Limb (tissue), 2 donors: ENCODE data around the gene NTF3.
"Not testable (repeated sequence)": the region's sequence is repeated elsewhere in the genome, so short reads cannot be mapped to it uniquely, and the experiment has no call there.

Source experiments
- DNase-seq, 2 donors: peaks; one replicate each; pipeline ENCODE4 v3.0.0-alpha.2; 2016; ENCODE audit errors: extremely low spot score in 2 of 2

Gene NTF3

DNA sequence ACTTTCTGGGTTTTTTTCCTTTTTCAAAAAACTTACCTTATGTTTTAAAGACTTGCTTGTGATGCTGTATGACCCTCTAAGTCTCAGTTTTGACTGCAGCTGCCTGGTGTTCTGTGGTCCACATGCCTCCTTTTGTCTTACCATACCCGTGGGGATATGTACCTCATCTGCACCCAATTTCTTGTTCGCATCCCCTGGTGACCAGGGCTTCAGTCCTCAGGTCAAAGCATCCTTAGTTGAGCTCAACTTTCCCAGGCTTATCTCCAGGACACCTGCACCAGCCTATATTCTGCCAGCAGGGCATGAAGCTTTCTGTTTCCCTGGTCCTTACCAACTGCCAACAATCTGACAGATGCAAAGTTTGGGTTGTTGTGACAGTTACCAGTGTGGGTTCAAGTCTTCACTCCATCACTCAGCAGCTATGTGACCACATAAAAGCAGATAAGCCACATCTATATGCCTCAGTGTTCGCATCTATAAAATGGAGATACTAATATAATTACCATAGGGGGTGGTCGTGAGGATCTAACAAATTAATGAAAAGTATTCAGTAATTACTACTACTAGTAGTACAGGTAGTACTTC, 94.0 kb downstream of the NTF3 start:
- DNase-seq: no peak

DNA sequence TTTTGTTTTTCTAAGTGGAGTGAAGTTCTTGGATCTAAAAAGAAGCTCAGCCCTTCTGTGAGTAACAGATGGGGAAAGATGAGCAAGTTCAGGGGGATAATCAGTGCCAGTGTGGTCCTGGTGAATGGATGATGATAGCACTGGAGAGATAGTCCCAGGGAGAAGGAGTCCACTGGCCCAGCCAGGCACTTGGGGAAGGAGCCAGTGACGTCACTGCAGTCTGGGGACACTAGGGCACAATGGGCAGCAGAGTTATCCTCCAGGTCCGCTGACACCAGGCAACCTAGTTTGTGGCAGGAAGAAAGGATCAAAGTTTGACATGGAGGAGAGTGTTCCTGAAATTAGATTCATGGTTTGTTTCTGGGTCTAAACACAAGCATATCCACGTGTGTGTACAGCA, 101.5 kb downstream of the NTF3 start:
- no peak for DNase-seq

DNA sequence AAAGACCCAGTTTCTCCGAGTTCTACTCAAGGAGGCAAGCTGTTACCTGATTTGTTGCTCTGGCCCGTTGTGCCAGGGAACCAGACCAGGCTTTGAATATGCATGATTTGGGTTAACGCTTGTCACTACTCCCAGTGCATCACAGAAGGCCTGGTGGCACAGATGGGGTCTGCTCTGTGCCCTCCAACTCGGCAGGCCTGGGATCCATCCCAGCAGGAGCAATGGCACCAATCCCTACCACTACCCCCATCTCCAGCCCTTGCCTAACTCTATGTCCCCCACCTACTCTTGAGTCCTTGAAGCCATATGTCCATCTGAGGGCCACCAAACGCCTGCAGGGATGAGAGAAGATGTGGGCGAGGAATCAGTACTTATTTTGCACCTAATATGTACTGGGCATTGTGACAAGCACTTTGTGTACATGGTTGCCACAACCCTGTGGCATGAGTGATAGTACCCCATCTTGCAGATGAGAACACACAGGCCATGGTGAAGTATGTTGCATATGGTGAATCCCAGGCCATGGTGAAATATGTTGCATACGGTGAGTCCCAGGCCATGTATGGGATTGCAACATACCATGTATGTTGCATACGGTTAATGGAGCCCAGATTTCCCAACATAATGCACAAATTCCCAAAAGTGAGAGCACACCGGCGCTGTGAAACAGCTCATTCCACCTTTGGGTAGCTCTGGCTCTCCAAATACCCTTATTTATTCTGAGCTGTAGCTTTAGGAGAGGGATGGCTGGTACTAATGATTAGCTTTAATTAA, 102.7 kb downstream of the NTF3 start:
- DNase-seq: no peak

DNA sequence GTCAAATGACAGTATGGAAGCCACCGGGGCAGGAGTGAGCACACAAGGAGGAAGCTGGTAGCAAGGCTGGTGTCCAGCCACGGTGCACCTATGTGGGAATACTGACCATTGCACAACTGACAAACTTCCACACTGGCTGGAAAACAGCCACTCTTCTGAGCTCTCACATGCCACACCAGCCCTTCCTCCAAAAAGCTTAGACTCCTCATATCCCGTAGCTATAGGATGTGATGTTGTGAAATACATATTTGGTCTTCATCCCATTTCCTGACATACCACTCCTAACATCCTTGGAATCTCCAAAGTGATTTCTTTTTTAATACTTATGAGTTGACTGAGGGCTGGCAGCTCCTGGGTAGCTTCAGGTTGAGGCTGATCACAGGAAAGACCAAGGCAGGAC, 103.6 kb downstream of the NTF3 start:
- no peak for DNase-seq

DNA sequence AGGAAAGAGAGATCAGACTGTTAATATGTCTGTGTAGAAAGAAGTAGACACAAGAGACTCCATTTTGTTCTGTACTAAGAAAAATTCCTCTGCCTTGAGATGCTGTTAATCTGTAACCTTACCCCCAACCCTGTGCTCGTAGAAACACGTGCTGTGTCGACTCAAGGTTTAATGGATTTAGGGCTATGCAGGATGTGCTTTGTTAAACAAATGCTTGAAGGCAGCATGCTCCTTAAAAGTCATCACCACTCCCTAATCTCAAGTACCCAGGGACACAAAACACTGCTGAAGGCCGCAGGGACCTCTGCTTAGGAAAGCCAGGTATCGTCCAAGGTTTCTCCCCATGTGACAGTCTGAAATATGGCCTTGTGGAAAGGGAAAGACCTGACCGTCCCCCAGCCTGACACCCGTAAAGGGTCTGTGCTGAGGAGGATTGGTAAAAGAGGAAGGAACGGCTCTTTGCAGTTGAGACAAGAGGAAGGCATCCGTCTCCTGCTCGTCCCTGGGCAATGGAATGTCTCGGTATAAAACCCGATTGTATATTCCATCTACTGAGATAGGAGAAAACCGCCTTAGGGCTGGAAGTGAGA, 105.2 kb downstream of the NTF3 start:
- not testable (repeated sequence) for DNase-seq

DNA sequence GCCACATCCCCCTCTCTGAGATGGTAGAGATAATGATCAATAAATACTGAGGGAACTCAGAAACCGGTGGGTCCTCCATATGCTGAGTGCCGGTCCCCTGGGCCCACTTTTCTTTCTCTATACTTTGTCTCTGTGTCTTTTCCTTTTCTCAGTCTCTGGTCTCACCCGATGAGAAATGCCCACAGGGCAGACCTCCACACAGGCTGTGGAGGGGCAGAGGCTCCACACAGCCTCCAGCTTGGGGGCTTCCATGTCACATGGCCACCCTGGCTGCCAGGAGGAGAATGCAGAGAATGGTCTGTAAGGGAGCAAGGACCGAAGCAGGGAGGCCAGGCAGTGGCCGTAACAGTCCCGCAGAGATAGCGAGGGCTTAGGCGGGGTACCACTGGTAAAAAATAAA, 105.9 kb downstream of the NTF3 start:
- no peak for DNase-seq
